Activated T-cell treated with anti-CD3 and anti-CD28 coated beads for 24 hours (primary cell): ENCODE data around the gene C16orf86.
"Not testable (repeated sequence)": the region's sequence is repeated elsewhere in the genome, so short reads cannot be mapped to it uniquely, and the experiment has no call there.

Experiments
- DNase-seq: peaks from one replicate; pipeline ENCODE4 v3.0.0-alpha.2; 2020; ENCODE audit warnings: low read depth

The C16orf86 gene

DNA sequence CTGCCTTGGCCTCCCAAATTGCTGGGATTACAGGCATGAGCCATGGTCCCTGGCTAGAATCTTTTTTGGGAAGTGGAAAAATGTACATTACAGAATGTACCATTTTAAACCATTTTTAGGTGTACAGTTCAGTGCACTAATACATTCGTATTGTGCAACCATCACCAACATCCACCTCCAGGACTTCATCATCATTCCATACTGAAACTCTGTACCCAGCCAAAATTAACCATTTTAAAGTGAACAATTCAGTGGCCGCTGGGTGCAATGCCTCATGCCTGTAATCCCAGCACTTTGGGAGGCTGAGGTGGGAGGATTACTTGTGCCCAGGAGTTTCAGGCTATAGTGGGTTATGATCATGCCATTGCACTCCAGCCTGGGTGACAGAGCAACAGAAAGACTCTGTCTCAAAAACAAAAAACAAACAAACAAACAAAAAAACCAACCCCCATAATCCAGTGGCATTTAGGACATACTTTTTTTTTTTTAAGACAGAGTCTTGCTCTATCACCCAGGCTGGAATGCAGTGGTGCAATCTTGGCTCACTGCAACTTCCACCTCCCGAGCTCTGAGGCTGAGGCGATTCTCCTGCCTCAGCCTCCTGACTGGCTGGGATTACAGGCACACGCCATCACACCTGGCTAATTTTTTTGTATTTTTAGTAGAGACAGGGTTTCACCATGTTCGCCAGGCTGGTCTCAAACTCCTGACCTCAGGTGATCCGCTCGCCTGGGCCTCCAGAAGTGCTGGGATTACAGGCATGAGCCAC lies 27.1 kb downstream of the C16orf86 start:
- not testable (repeated sequence) for DNase-seq

DNA sequence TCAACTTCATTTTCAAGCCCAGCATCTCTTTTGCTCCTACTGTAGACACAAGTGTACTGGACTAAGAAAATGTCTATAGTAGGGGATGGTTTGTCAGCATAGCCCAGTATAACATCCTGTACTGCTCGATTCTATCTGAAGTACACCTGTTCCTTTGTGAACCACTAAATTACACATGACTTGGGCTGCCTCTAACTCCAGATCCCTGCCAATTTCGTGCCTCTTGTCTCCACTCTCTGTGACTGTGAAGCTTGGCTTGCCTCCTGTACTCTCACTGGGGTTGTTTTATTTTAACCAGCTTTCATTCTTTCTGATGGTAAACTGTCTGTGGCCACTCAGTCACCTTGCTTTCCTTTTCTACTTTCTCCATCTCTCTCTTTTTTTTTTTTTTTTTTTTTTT lies 28.0 kb downstream of the C16orf86 start:
- DNase-seq = no peak

DNA sequence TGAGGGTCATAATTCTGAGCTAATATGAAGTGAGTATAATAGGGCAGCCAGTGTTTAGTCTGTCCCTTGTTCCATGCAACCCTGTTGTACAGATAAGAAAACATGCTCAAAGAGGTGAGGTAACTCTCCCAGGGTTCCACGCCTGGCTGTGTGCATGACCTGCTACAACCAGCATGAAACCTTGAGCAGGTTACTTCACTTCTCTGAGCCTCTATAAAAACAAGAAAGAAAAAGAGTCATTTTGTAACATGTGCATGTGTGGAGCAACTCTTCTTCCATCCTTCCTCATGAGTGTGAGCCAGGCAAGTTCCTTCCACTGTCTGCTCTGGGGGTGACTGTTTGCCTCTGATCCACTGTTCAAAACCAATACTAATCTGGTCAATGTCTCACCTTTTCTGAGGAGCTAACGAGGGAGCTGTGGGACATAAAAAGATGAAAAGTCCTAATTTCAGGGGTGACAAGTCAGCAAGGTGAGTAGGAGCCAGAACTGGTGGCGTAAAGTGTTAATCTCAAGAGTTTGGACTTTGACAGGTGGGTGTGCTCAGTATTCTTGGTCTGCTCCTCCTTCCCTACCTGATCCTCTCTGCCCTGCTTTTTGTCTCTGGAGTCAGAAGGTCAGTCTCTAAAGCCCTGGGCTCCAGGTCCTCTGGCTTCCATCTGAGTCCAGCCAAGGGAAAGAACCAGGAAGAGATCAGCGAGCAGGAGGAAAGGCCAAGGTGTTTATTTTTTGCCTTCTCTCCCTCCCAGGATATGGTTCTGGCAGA lies 31.0 kb downstream of the C16orf86 start:
- DNase-seq = no peak

DNA sequence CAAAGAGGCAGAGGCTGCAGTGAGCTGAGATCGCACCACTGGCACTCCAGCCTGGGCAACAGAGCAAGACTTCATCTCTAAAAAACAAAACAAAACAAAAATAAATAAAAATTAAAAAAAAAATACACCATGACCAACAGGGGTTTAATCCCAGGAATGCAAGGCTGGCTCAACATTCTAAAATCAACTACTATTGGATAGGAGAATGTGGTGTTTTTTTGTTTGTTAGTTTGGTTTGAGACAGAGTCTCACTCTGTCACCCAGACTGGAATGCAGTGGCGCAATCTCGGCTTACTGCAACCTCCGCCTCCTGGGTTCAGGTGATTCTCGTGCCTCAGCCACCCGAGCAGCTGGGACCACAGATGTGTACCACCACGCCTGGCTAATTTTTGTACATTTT lies 32.7 kb downstream of the C16orf86 start:
- no peak for DNase-seq

DNA sequence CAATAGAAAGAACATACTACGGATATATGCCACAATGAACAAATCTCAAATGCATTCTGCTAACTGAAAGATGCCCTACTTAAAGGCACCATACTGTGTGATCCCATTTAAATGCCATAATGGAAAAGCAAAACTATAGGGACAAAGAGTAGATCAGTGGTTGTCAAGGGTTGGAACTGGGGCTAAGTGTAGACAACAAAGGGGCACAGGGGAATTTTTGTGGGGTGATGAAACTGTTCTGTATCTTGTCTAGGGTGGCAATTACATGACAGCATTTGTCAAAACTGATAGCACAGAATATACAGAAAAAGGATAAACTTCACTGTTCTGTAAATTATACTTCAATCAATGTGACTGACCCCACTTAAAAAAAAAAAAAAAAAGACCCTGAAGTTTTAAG lies 34.8 kb downstream of the C16orf86 start:
- no peak for DNase-seq

DNA sequence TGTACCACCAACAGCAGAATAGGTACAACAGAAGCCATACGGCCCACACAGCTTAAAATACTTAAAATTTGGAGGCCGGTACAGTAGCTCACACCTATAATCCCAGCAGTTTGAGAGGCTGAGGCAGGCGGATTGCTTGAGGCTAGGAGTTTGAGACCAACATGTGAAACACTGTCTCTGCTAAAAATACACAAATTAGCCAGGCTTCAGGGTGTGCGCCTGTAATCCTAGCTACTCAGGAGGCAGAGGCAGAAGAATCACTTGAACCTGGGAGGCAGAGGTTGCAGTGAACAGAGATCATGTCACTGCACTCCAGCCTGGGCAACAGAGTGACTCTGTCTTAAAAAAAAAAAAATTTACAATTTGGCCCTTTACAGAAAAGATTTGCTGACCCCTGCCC lies 35.5 kb downstream of the C16orf86 start:
- no peak for DNase-seq

DNA sequence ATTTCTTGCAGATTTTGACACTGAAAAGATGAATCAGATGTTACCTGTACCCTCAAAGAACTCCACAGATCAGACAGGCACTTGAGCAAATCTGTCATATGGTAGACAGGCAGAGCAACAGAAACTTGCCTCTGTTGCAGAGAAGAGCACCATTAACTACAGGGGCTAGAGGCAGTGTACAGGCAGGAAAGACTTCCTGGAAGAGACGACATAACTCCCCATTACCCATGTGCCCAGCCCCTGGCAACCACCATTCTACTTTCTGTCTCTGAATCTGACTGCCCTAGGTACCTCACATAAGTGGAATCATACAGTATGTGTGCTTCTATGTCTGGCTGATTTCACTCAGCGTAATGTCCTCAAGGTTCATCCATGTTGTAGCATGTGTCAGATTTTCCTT lies 37.0 kb downstream of the C16orf86 start:
- DNase-seq = no peak

DNA sequence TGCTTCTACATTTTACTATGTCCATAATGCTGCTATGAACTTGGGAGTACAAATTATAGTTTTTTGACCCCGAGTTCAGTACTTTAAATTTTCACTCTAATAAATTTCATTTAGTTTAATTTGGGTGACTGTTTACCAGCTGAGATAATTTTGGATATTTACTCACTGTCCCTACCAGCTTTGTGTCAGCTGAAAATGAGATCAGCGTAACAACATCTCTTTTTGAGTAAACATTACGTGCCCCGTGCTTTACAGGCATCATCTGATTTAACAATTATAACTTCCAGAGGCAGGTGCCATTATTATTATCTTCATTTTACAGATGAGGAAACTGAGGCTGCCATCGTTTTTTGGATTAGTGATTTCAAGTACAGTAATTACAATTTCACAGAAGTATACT lies 37.5 kb downstream of the C16orf86 start:
- no peak for DNase-seq

DNA sequence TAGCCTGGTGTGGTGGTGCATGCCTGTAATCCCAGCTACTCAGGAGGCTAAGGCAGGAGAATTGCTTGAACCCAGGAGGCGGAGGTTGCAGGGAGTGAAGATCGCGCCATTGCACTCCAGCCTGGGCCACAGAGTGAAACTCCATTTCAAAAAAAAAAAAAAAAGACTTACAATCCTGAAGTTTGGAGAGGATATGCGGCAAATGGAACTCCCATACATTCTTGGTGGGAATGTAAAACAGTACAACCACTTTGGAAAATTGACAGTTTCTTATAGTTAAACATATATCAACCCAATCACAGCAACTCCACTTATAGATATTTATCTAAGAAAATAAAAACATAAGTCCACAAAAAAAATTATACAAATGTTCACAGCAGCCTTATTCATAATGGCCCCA lies 40.6 kb downstream of the C16orf86 start:
- no peak for DNase-seq

DNA sequence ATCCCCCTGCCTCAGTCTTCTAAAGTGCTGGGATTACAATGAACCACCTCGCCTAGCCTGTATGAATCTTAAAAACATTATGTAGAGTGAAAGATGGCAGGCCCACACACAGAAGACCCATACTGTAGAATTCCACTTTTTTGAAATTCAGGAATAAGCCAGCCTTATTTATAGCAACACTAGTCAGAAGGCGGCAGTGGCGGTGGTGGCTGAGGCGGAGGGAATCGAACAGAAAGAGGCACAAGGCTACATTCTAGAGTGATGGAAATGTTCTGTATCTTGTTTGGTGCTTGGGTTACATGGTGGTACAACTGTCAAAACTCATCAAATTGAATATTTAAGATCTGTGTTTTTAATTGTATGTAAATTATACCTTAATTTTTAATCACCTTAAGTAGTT lies 41.2 kb downstream of the C16orf86 start:
- DNase-seq = no peak

DNA sequence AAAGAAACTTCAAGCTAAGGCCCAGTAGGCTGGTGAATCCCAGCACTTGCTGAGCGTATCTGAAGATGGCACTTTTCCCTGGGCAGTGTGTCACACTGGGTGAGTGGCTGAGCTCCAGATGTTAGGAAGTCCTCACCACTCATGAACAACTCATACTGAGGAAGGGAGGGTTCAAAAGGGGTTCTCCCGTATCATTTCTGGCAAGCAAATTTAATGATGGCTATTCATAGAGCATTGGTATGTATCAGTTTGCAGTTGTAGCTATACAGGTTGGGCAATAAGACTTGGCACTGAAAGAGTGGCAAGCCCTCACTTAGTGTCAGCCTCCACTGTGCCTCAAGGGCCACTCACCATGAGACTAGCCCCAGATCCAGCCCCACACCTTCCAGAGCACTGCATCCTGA lies 41.8 kb downstream of the C16orf86 start:
- no peak for DNase-seq

DNA sequence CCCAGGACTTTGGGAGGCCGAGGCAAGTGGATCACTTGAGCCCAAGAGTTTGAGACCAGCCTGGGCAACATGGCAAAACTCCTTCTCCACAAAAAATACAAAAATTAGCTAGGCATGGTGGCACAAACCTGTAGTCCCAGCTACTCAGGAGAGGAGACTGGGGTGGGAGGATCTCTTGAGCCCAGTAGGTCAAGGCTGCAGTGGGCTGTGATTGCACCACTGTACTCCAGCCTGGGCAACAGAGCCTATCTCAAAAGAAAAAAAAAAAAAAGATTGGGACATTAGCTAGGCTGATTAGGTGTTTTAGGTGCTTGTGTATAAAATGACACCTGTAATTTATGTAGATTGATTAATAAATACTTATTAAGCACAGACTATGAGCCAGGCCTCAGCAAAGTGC lies 42.4 kb downstream of the C16orf86 start:
- no peak for DNase-seq

DNA sequence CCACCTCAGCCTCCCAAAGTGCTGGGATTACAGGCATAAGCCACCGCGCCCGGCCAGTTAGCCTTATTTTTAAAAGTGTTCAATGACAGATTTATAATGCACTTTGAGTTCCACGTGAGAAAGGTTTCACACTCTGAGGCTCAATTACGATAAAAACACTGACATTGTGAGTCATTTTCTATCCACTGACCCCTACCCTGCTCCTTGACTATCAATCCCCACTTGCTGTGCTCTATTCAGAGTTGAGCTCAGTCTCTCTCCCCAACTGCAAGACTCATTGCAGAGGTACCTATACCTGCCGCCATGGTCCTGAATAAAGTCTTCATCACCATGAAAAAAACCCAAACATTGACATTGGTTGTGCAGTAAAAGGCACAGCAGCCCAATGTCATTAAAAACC lies 44.0 kb downstream of the C16orf86 start:
- no peak for DNase-seq

DNA sequence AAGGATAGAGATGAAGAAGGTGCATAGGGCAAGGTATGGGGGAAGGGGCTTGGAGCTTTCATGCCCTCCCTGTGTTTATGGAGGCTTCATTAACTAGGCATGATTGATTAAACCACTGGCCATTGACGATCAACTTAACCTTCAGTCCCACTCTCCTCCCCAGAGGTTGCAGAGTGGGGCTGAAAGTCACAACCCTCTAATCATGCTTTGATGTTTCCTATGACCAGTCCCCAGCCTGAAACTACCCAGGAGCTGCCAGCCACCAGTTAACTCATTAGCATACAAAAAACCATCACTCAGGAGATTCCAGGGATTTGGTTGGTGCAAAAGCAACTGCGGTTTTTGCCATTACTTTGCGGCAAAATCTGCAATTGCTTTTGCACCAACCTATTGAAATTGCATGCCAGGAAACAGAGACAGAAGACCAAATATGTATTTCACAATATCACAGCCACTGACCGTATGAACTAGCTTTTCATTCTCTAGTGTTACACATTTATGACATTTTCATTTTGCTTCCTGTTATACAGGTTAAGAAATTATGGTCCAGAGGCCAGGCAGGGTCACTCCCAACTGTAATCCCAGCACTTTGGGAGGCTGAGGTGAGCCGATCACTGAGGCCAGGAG lies 47.1 kb downstream of the C16orf86 start:
- no peak for DNase-seq

DNA sequence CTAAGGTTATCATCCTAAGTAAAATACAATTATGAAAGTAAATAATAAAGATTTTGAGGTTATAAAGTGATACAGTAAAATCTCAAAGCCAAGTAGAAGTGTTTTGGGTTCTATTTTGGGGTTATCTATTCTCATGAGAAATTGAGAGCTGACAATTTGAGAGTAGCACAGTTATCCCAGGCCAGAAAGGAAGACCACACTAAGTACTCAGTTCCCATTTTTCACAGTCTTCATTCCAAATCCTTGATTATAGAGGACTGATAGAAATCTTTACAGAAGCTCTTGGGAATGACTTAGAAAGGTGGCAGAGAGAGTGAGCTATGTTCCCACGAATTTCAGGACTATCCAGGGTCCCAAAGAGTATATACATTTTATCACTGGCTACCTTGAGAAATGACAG lies 47.9 kb downstream of the C16orf86 start:
- no peak for DNase-seq

DNA sequence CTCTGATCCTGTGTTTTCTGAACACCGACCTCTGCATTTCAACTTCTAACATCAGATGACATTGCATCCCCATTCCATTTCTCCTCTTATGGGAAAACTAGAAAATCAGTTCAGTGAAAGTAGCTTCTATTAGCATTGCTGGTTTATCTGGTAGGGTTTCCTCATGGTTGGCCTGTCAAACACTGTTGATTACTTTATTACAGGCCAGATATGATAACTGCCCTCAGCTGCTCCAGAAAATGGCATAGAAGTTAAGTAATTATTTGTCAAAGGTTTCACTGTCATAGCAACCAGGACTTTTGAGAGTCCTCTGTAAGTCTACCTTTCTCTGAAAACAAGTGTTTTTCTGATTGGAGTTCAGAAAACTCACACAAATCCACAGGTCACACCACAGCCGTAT lies 49.5 kb downstream of the C16orf86 start:
- DNase-seq = no peak
